Hematopoietic multipotent progenitor cell (in vitro differentiated cells): ENCODE data around the gene C10orf105. TPM values are rescaled to one million over a fixed set of nuclear protein-coding genes. Genes with fewer than 3 reads are reported as not detected.

Experiments used
- DNase-seq, 3 donors: peaks; one replicate each; pipeline ENCODE4 v3.0.0-alpha.2; 2011 to 2015; ENCODE audit warnings: low read depth in 2 of 3, low spot score in 2 of 3
- total RNA-seq: library from RNA; depleted of rRNA; stranded (reverse); fragments of >200 nt; gene quantifications from one replicate; pipeline ENCODE4 v1.2.3, GENCODE V29; 2012

Gene C10orf105
- total RNA-seq, result 0.81 TPM

- no peak for DNase-seq
Observed at GRCh38 chr10:71719464-71720201, at the start of gene C10orf105. Gene C10orf105, minus strand, starts transcription at chr10:71719778. Its CDS starts 3,441 bp downstream, at chr10:71716337.

- DNase-seq, result no peak
Observed at GRCh38 chr10:71767420-71768035, 48.0 kb upstream of the C10orf105 start.

GRCh38 chr10:71766717-71767419 lies 47.3 kb upstream of the C10orf105 start:
- no peak for DNase-seq

GRCh38 chr10:71765906-71766716 lies 46.5 kb upstream of the C10orf105 start:
- DNase-seq, result no peak

GRCh38 chr10:71765176-71765904 lies 45.8 kb upstream of the C10orf105 start:
- DNase-seq, result no peak

- DNase-seq, result no peak
Observed at GRCh38 chr10:71763352-71764127, 44.0 kb upstream of the C10orf105 start.

- no peak for DNase-seq
Observed at GRCh38 chr10:71762324-71762723, 42.7 kb upstream of the C10orf105 start.

GRCh38 chr10:71761541-71762113 lies 42.0 kb upstream of the C10orf105 start:
- DNase-seq, result no peak

- DNase-seq, result no peak
Observed at GRCh38 chr10:71761105-71761511, 41.5 kb upstream of the C10orf105 start.

- DNase-seq, result no peak
Observed at GRCh38 chr10:71757399-71757922, 37.9 kb upstream of the C10orf105 start.

- DNase-seq, result peak in 1 of 3 donors; percentile 54
Observed at GRCh38 chr10:71756311-71757191, 37.0 kb upstream of the C10orf105 start.

GRCh38 chr10:71755179-71755879 lies 35.8 kb upstream of the C10orf105 start:
- no peak for DNase-seq

- no peak for DNase-seq
Observed at GRCh38 chr10:71754562-71754961, 35.0 kb upstream of the C10orf105 start.

- no peak for DNase-seq
Observed at GRCh38 chr10:71753960-71754505, 34.5 kb upstream of the C10orf105 start.

- peak in 2 of 3 donors; percentile 93 to 98 for DNase-seq
Observed at GRCh38 chr10:71753091-71753959, 33.7 kb upstream of the C10orf105 start.
